ENCODE measurements around the gene FBF1.

The FBF1 gene

DNA sequence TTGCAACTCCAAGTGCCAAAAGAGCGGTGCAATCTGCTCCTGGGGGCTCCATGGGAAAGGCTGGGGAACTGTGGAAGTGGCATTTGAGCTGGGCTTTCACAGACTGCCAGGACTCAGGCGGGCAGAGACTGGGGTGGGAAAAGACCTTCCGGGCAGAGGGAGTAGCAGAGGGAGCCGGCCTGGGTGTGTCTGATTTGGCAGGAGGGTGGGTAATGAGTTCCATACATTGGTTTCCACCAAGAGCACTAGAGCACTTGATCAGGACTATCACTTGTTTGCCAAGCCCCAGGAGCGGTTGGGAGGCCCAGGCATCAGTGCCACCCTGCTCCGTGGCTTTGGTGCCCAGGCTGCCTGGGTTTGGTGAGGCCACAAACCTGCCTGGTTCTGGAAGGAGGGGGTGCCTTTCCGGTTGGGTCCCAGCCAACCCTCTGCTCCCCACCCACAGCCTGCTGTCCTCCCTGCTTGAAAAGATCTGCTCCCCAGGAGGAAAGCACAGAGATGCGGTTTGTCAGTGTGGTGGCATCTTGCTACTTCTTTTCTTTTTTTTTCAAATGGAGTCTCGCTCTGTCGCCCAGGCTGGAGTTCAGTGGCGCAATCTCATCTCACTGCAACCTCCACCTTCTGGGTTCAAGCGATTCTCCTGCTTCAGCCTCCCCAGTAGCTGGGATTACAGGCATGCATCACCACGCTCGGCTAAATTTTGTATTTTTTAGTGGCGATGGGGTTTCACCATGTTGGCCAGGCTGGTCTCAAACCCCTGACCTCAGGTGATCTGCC, 59.0 kb downstream of the FBF1 start:
- TF ChIP-seq, protein P1, sequence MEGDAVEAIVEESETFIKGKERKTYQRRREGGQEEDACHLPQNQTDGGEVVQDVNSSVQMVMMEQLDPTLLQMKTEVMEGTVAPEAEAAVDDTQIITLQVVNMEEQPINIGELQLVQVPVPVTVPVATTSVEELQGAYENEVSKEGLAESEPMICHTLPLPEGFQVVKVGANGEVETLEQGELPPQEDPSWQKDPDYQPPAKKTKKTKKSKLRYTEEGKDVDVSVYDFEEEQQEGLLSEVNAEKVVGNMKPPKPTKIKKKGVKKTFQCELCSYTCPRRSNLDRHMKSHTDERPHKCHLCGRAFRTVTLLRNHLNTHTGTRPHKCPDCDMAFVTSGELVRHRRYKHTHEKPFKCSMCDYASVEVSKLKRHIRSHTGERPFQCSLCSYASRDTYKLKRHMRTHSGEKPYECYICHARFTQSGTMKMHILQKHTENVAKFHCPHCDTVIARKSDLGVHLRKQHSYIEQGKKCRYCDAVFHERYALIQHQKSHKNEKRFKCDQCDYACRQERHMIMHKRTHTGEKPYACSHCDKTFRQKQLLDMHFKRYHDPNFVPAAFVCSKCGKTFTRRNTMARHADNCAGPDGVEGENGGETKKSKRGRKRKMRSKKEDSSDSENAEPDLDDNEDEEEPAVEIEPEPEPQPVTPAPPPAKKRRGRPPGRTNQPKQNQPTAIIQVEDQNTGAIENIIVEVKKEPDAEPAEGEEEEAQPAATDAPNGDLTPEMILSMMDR (conservative IDR thresholded peaks at IDR 0.05; ENCODE audit: control insufficient read depth, insufficient read depth, low read depth, low read length): no peak
- H3K4me3 ChIP-seq (ENCODE audit: control insufficient read depth, low read depth, low read length): no peak overlapping the region

DNA sequence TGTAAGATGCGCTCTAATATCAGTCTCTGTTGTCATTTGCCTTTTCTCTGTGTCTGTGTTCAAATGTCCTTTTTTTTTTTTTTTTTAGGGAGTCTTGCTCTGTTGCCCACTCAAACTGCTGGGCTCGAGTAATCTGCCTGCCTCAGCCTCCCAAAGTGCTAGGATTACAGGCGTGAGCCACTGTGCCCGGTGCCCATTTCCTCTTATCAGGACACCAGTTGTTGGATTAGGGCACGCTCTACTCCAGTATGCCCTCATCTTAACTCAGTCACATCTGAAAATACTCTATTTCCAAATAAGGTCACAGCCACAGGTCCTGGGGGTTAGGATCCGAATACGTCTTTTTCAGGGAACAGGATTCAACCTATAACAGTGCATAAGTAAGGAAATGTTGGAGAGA, 60.6 kb downstream of the FBF1 start:
- no peak for DNase-seq (ENCODE audit: low read depth)
- TF ChIP-seq, protein P1 (conservative IDR thresholded peaks at IDR 0.05; ENCODE audit: control insufficient read depth, insufficient read depth, low read depth, low read length): no peak

More for the DNA sequence above, 59.0 kb downstream of the FBF1 start:
- DNase-seq (ENCODE audit: low read depth): no peak

DNA sequence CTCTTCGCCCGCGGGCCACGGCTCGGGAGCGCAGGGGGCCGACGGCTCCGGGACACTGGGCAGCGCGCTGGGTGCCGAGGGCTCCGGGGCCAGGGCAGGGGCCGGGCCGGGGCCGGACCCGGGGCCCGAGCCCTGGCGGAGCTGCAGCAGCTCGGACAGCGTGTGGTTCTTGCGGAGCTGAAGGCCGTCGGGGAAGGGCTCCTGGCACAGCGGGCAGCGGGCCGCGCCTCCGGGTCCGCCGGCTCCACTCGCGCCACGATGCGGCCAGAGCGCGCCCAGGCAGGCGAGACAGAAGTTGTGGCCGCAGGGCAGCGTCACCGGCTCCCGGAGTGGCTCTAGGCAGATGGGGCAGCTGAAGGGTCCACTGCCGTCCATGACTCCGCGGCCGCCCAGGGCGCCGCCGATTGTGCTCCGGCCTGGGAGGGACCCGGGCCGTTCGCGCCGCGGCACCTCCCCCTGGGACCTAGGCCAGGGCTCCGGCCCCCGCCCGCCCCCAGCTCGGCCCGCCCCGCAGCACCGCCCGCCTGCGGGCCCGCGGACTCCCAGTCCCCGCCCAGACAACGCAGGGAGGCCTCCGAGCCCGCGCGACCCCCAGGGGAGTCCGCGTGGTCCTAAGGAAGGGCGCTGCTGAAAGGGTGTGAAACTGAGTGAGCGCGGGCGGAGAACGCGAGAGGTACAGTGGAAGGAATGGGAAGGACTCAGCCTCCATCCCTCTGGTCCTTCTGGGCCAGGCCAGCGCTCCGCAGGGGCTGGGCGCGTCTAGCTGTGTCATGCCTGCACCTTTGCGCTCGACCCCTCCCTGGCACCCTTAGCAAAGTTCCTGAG, 62.5 kb downstream of the FBF1 start, which contains the start of gene TRIM47:
TRIM47 (minus strand) TSS at position 408 of the 825 bp plus-strand sequence; CDS start at position 375, 33 bp downstream.
- peak; percentile 46 for DNase-seq (ENCODE audit: low read depth)
- TF ChIP-seq, protein P1 (conservative IDR thresholded peaks at IDR 0.05; ENCODE audit: control insufficient read depth, insufficient read depth, low read depth, low read length): peak; percentile 20
- peak within 1 kb of the TSS; percentile 61 for H3K4me3 ChIP-seq (ENCODE audit: control insufficient read depth, low read depth, low read length)

More for the DNA sequence above, 60.6 kb downstream of the FBF1 start:
- H3K4me3 ChIP-seq (ENCODE audit: control insufficient read depth, low read depth, low read length): no peak overlapping the region

DNA sequence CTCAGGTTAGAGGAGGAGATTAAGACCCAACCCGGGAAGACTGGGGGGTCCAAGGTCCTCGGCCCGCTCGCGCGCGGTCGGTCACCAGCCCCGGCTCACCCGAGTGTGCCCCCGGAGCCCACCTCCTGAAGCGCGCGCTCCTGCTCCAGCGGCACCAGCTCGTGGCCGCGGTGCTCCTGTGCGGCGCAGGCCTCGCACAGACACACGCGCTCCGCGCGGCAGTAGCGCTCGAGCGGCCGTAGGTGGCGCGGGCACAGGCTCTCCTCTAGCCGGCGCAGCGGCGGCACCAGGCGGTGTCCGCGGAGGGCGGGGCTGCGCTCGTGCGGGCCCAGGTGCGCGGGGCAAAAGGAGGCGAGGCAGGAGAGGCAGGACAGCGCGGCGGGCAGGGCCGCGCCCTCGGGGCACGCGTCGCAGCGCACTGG, 63.1 kb downstream of the FBF1 start:
- H3K4me3 ChIP-seq (ENCODE audit: control insufficient read depth, low read depth, low read length): peak overlapping the region; percentile 61
- TF ChIP-seq, protein P1 (conservative IDR thresholded peaks at IDR 0.05; ENCODE audit: control insufficient read depth, insufficient read depth, low read depth, low read length): no peak
- peak; percentile 70 for DNase-seq (ENCODE audit: low read depth)

DNA sequence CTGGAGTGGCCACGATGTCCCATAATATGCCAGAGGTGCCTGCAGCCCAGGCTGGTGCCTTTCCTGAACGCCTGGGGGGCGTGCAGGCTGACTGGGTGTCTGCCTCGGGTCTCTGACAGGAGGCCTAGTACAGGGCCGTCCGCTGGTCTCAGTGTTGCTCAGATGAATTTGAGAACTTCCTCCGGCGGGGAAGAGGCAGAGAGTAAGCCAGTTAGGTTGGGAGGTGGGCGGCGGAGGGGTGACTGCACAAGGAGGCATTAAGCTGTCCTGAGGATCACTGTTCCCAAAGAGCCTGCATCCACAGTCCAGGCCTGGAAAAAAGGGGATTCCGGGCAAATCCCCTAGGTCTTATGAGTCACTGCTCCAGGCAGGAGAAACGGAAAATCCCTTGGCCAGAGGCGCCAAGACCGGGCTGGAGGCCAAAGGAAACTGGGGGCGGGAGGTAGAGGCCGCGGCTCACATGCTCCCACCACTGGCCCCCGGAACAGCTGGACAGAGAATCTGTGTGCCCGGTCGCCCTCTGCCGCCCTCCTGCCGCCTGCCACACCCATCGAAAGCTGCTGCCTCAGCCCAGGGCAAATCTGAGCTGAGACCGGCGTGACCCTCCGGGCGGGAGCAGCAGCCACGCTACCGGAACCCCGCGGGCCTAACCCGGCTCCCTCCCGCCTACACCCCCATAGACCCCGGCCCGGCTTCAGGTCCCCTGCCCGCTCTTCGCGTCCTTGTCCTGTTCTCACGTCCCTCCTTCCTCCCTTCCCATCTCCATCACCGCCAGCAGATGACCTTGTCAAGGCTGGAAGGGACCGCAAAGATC, 63.7 kb downstream of the FBF1 start:
- TF ChIP-seq, protein P1 (conservative IDR thresholded peaks at IDR 0.05; ENCODE audit: control insufficient read depth, insufficient read depth, low read depth, low read length): no peak
- peak; percentile 97 for DNase-seq (ENCODE audit: low read depth)
- peak overlapping the region; percentile 61 for H3K4me3 ChIP-seq (ENCODE audit: control insufficient read depth, low read depth, low read length)

Data from fibroblast of mammary gland (primary cell).